Transverse colon (tissue), 4 donors: ENCODE data around the gene NMRAL1. TPM values are rescaled to one million over a fixed set of nuclear protein-coding genes. Genes with fewer than 3 reads are reported as not detected.

Source experiments
- DNase-seq: peaks from one replicate; pipeline ENCODE4 v3.0.0-alpha.2; 2019
- H3K27ac ChIP-seq, 4 donors: fragments of 200-600 bp; sonication (generic); 2 replicates each; pipeline ENCODE4 v1.5.1; 2016 to 2018; ENCODE audit warnings: inconsistent platforms in 4 of 4
- H3K27me3 ChIP-seq: fragments of 200-600 bp; sonication (generic); 2 replicates; pipeline ENCODE4 v1.5.1; 2017; ENCODE audit warnings: inconsistent platforms
- H3K36me3 ChIP-seq, 4 donors: fragments of 200-600 bp; sonication (generic); 2 replicates each; pipeline ENCODE4 v1.5.1; 2017 to 2019; ENCODE audit warnings: inconsistent platforms in 4 of 4
- H3K4me1 ChIP-seq, 4 donors: fragments of 200-600 bp; sonication (generic); 2 replicates each; pipeline ENCODE4 v1.5.1; 2017 to 2020; ENCODE audit warnings: inconsistent platforms in 4 of 4
- H3K4me3 ChIP-seq, 4 donors: fragments of 200-600 bp; sonication (generic); 1 replicate in 1 of 4; 2 replicates in 3 of 4; pipeline versions ENCODE4 v1.5.1 to v1.6.1; 2017 to 2019; ENCODE audit warnings: inconsistent platforms in 4 of 4
- H3K9me3 ChIP-seq, 2 donors: fragments of 200-600 bp; sonication (generic); 2 replicates each; pipeline ENCODE4 v1.5.1; 2017 to 2019; ENCODE audit warnings: inconsistent platforms in 2 of 2
- CTCF ChIP-seq, 5 experiments: fragments of 200-600 bp in 3 of 5; fragments of 450-650 bp in 2 of 5; sonication (generic) in 3 of 5; IDR thresholded peaks; 1 replicate in 2 of 5; 2 replicates in 3 of 5; pipeline ENCODE4 v1.5.1; 2016 to 2017; ENCODE audit warnings: antibody characterized with exemption in 5 of 5, inconsistent platforms in 3 of 5, mild to moderate bottlenecking in 2 of 5, moderate library complexity in 1 of 5
- EP300 ChIP-seq: sonication (generic); formaldehyde crosslinking; IDR thresholded peaks from one replicate; pipeline ENCODE4 v1.6.1; 2017; ENCODE audit warnings: antibody characterized with exemption, low read depth
- POLR2A ChIP-seq: fragments of 450-650 bp; IDR thresholded peaks from one replicate; pipeline ENCODE4 v1.6.1; 2016; ENCODE audit warnings: antibody characterized with exemption, mild to moderate bottlenecking, moderate library complexity
- POLR2AphosphoS5 ChIP-seq, 3 donors: sonication (generic); formaldehyde crosslinking; IDR thresholded peaks; one replicate each; pipeline ENCODE4 v1.6.1; 2016; ENCODE audit warnings: antibody characterized with exemption in 3 of 3
- WGBS, 2 donors: methylation state at CpG; one replicate each; pipeline ENCODE4 v1.1.5; 2018; ENCODE audit warnings: low coverage in 1 of 2; 5-methylcytosine and 5-hydroxymethylcytosine counted together
- in situ Hi-C, 4 donors: fragments of 200-750 bp; cut with MboI; loops; one replicate each; pipeline versions ENCODE4 v1.15.0 to v1.15.1; 2017; ENCODE audit warnings: low sequenced_read_pairs in 3 of 4, low pct_ligation_motif_present in 1 of 4, low pct_unique_long_range_greater_than_20kb in 1 of 4
- intact Hi-C: fragments of 100-400 bp; cut with DNase I; formaldehyde crosslinking; loops from one replicate; pipeline ENCODE4 v1.15.1; 2023; ENCODE audit warnings: low total_unique reads
- total RNA-seq, 4 donors: library from RNA; depleted of rRNA; stranded (reverse); fragments of >200 nt; gene quantifications; one replicate each; pipeline ENCODE4 v1.1.0, GENCODE V29; 2016

The NMRAL1 gene
- total RNA-seq, 4 donors from 2014 or later: 46.0 to 75.9 (median 66.6) TPM

GRCh38 chr16:4514606-4515005 is 40.2 kb upstream of the NMRAL1 start:
- intact Hi-C loops (no loop called here), in situ Hi-C loops (no loop called here)
- DNase-seq: no peak
- H3K4me3 ChIP-seq: no peak overlapping the region
- H3K9me3 ChIP-seq: no peaks in the 10 kb centered on the region
- H3K36me3 ChIP-seq: peaks cover 0 to 5% (median 2%) of the 10 kb centered on the region in 4 donors
- H3K4me1 ChIP-seq: peaks cover 18 to 43% (median 25%) of the 10 kb centered on the region in 4 donors
- H3K27ac ChIP-seq: peak overlapping the region; percentile 52 to 72 (median 69)
- no peak for TF ChIP-seq POLR2AphosphoS5 (IDR thresholded peaks at IDR 0.05)
- TF ChIP-seq CTCF (IDR thresholded peaks at IDR 0.05): no peak
- no peak for TF ChIP-seq POLR2A
- no peak for TF ChIP-seq EP300
- no peaks in the 10 kb centered on the region for H3K27me3 ChIP-seq
- 69% methylated on average over 7 of the region's 7 CpGs; no CpG with 5 or more reads in 1 of the 2 donors for WGBS, 2 donors

GRCh38 chr16:4513881-4514280 is 39.5 kb upstream of the NMRAL1 start:
- 95% methylated on average over 7 of the region's 7 CpGs; no CpG with 5 or more reads in 1 of the 2 donors for WGBS, 2 donors
- Histone ChIP-seq H3K4me1 (peaks cover 18 to 43% (median 25%) of the 10 kb centered on the region in 4 donors), H3K36me3 (peaks cover 0 to 12% (median 2%) of the 10 kb centered on the region in 4 donors), H3K27ac (peak overlapping the region; percentile 52 to 72 (median 69)), H3K9me3 (no peaks in the 10 kb centered on the region), H3K27me3 (no peaks in the 10 kb centered on the region), H3K4me3 (no peak overlapping the region)
- intact Hi-C loops: no loop called here
- in situ Hi-C loops: no loop called here
- no peak for DNase-seq
- no peak for TF ChIP-seq EP300
- no peak for TF ChIP-seq POLR2A
- no peak for TF ChIP-seq POLR2AphosphoS5 (IDR thresholded peaks at IDR 0.05)
- TF ChIP-seq CTCF (IDR thresholded peaks at IDR 0.05): no peak

- Histone ChIP-seq H3K9me3 (no peaks in the 10 kb centered on the region), H3K36me3 (peaks cover 0 to 18% (median 6%) of the 10 kb centered on the region in 4 donors), H3K4me1 (peaks cover 18 to 43% (median 25%) of the 10 kb centered on the region in 4 donors), H3K4me3 (no peak overlapping the region), H3K27me3 (no peaks in the 10 kb centered on the region), H3K27ac (peak overlapping the region in 1 of 4 donors; percentile 72)
- WGBS, 2 donors: 91% methylated on average over 13 of the region's 19 CpGs; no CpG with 5 or more reads in 1 of the 2 donors
- in situ Hi-C loops (no loop called here), intact Hi-C loops (no loop called here)
- TF ChIP-seq POLR2AphosphoS5 (IDR thresholded peaks at IDR 0.05) (no peak), EP300 (no peak), CTCF (IDR thresholded peaks at IDR 0.05) (no peak), POLR2A (no peak)
- DNase-seq: no peak
Observed at GRCh38 chr16:4513086-4513860, 38.8 kb upstream of the NMRAL1 start.

GRCh38 chr16:4512473-4512872 is 38.0 kb upstream of the NMRAL1 start:
- no peak overlapping the region for H3K4me3 ChIP-seq
- H3K9me3 ChIP-seq: no peaks in the 10 kb centered on the region
- DNase-seq: no peak
- H3K27ac ChIP-seq: no peak overlapping the region
- intact Hi-C loops: no loop called here
- 93% methylated on average over 10 of the region's 10 CpGs; no CpG with 5 or more reads in 1 of the 2 donors for WGBS, 2 donors
- peaks cover 18 to 43% (median 25%) of the 10 kb centered on the region in 4 donors for H3K4me1 ChIP-seq
- H3K27me3 ChIP-seq: no peaks in the 10 kb centered on the region
- H3K36me3 ChIP-seq: peaks cover 0 to 22% (median 8%) of the 10 kb centered on the region in 4 donors
- in situ Hi-C loops: no loop called here
- TF ChIP-seq EP300 (no peak), CTCF (IDR thresholded peaks at IDR 0.05) (no peak), POLR2A (no peak), POLR2AphosphoS5 (IDR thresholded peaks at IDR 0.05) (no peak)
